ENCODE data around the gene ZNF217. TPM values are rescaled to one million over a fixed set of nuclear protein-coding genes. Genes with fewer than 3 reads are reported as not detected.
"Not testable (repeated sequence)": the region's sequence is repeated elsewhere in the genome, so short reads cannot be mapped to it uniquely, and the experiment has no call there.

The ZNF217 gene
- total RNA-seq, 1 experiment from 2014 or later: 210 TPM

GRCh38 chr20:53555816-53556215, 37.8 kb downstream of the ZNF217 start:
- H3K27ac ChIP-seq (ENCODE audit: low read length): no peak overlapping the region
- POLR2A ChIA-PET: interaction anchor here (0.7 kb wide), 3 partner anchors 260 to 726 kb away, joined by 3 to 6 read pairs (median 5); no protein-coding TSS in a partner anchor
- TF ChIP-seq CTCF (IDR thresholded peaks at IDR 0.05) (no peak), POLR2AphosphoS5 (IDR thresholded peaks at IDR 0.05; ENCODE audit: low read depth, low read length) (0 out of 2 replicates have a peak, but pooled peaks have one; percentile 34)
- DNase-seq (ENCODE audit: low read depth, low spot score) (no peak), ATAC-seq (no peak)
- H3K4me3 ChIP-seq (ENCODE audit: low read depth in 2 of 2, low read length in 2 of 2): no peak overlapping the region
- intact Hi-C loops (cut with micrococcal nuclease; ENCODE audit: unreplicated experiment) (no loop called here), in situ Hi-C loops (cut with HindIII; ENCODE audit: low pct_unique_long_range_greater_than_20kb, low sequenced_read_pairs) (no loop called here)
- BruUV-seq (replicated peaks): no TSS peak
- H3K27me3 ChIP-seq (ENCODE audit: control insufficient read depth, insufficient read depth, low read length): no peaks in the 10 kb centered on the region
- CTCF ChIA-PET: no interaction called here
- H3K36me3 ChIP-seq (ENCODE audit: control insufficient read depth, insufficient read depth, low read length): no peaks in the 10 kb centered on the region
- H3K4me1 ChIP-seq (ENCODE audit: control insufficient read depth, insufficient read depth, low read length): peaks cover 13% of the 10 kb centered on the region
- no peaks in the 10 kb centered on the region for H3K9me3 ChIP-seq (ENCODE audit: control insufficient read depth, insufficient read depth, low read depth, low read length)

- ATAC-seq (no peak), DNase-seq (ENCODE audit: low read depth, low spot score) (no peak)
- H3K36me3 ChIP-seq (ENCODE audit: control insufficient read depth, insufficient read depth, low read length): no peaks in the 10 kb centered on the region
- peaks cover 9% of the 10 kb centered on the region for H3K4me1 ChIP-seq (ENCODE audit: control insufficient read depth, insufficient read depth, low read length)
- intact Hi-C loops (cut with micrococcal nuclease; ENCODE audit: unreplicated experiment) (no loop called here), in situ Hi-C loops (cut with HindIII; ENCODE audit: low pct_unique_long_range_greater_than_20kb, low sequenced_read_pairs) (no loop called here)
- POLR2A ChIA-PET: no interaction called here
- 0 out of 2 replicates have a peak, but pooled peaks have one; percentile 6 for TF ChIP-seq POLR2AphosphoS5 (IDR thresholded peaks at IDR 0.05; ENCODE audit: low read depth, low read length)
- TF ChIP-seq REST (IDR thresholded peaks at IDR 0.05; ENCODE audit: insufficient read depth in 1 of 2, low read depth in 2 of 2, low read length in 1 of 2): no peak
- no TSS peak for BruUV-seq (replicated peaks)
- no peaks in the 10 kb centered on the region for H3K9me3 ChIP-seq (ENCODE audit: control insufficient read depth, insufficient read depth, low read depth, low read length)
- H3K27ac ChIP-seq (ENCODE audit: low read length): no peak overlapping the region; the same call in 1 of the 2 replicates
- no peaks in the 10 kb centered on the region for H3K27me3 ChIP-seq (ENCODE audit: control insufficient read depth, insufficient read depth, low read length)
- no peak overlapping the region for H3K4me3 ChIP-seq (ENCODE audit: low read depth in 2 of 2, low read length in 2 of 2)
- CTCF ChIA-PET: no interaction called here
Observed at GRCh38 chr20:53555081-53555480, 38.6 kb downstream of the ZNF217 start.

- CTCF ChIA-PET; in situ Hi-C loops (cut with HindIII; ENCODE audit: low pct_unique_long_range_greater_than_20kb, low sequenced_read_pairs); H3K4me3 ChIP-seq (ENCODE audit: low read depth in 2 of 2, low read length in 2 of 2); H3K4me1 ChIP-seq (ENCODE audit: control insufficient read depth, insufficient read depth, low read length); POLR2A ChIA-PET; H3K9me3 ChIP-seq (ENCODE audit: control insufficient read depth, insufficient read depth, low read depth, low read length); DNase-seq (ENCODE audit: low read depth, low spot score); H3K27ac ChIP-seq (ENCODE audit: low read length); BruUV-seq (replicated peaks); H3K36me3 ChIP-seq (ENCODE audit: control insufficient read depth, insufficient read depth, low read length); intact Hi-C loops (cut with micrococcal nuclease; ENCODE audit: unreplicated experiment); H3K27me3 ChIP-seq (ENCODE audit: control insufficient read depth, insufficient read depth, low read length); ATAC-seq: not testable (repeated sequence)
Observed at GRCh38 chr20:53552572-53552893, 41.1 kb downstream of the ZNF217 start.

- H3K36me3 ChIP-seq (ENCODE audit: control insufficient read depth, insufficient read depth, low read length); H3K27me3 ChIP-seq (ENCODE audit: control insufficient read depth, insufficient read depth, low read length); intact Hi-C loops (cut with micrococcal nuclease; ENCODE audit: unreplicated experiment); ATAC-seq; H3K4me3 ChIP-seq (ENCODE audit: low read depth in 2 of 2, low read length in 2 of 2); DNase-seq (ENCODE audit: low read depth, low spot score); in situ Hi-C loops (cut with HindIII; ENCODE audit: low pct_unique_long_range_greater_than_20kb, low sequenced_read_pairs); BruUV-seq (replicated peaks); H3K4me1 ChIP-seq (ENCODE audit: control insufficient read depth, insufficient read depth, low read length); H3K9me3 ChIP-seq (ENCODE audit: control insufficient read depth, insufficient read depth, low read depth, low read length); POLR2A ChIA-PET: not testable (repeated sequence)
- H3K27ac ChIP-seq (ENCODE audit: low read length): peak overlapping the region; percentile 44; the same call in 1 of the 2 replicates
- CTCF ChIA-PET: interaction anchor here (0.5 kb wide), 1 partner anchor 1428 kb away, joined by 4 read pairs; no protein-coding TSS in a partner anchor
Observed at GRCh38 chr20:53551719-53552571, 41.7 kb downstream of the ZNF217 start.
